Activated CD8-positive, alpha-beta memory T cell treated with anti-CD3 and anti-CD28 coated beads for 1 hour (primary cell): Measurements from ENCODE around the gene RIMBP3B.
"Not testable (repeated sequence)": the region's sequence is repeated elsewhere in the genome, so short reads cannot be mapped to it uniquely, and the experiment has no call there.

Experiments used
- DNase-seq, 2 donors: peaks; one replicate each; pipeline ENCODE4 v3.0.0-alpha.2; 2020; ENCODE audit warnings: low read depth in 1 of 2; ENCODE audit errors: extremely low read depth in 1 of 2

The RIMBP3B gene

DNA sequence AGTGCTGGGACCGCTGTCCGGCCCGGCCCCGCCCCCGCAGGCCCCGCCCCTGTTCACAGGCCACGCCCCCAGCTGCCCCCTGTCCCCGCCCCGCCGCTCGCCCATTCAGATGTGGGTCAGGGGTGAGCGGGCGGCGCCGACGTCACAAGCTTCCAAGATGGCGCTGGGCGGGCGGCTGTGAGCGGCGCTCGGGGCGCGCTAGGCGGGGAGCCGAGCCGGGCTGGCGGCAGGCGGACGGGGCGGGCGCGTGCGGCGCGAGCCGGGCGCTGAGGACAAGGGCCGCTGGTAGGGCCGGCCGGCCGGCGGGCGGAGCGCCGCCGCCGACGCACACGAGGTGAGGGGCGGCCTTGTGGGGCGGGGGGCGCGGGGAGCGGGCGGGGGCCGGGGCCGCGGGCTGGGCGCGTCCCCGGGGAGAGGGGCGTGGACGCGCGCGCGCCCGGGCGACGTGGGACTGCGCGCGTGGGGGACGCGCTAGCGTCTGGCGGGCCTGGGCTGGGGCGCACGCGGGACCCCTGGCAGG lies 33.7 kb downstream of the RIMBP3B start, which contains the start of gene HIC2:
HIC2 (plus strand) TSS at position 145 of the 520 bp plus-strand sequence. CDS start 25,461 bp downstream, outside the sequence.
- not testable (repeated sequence) for DNase-seq

DNA sequence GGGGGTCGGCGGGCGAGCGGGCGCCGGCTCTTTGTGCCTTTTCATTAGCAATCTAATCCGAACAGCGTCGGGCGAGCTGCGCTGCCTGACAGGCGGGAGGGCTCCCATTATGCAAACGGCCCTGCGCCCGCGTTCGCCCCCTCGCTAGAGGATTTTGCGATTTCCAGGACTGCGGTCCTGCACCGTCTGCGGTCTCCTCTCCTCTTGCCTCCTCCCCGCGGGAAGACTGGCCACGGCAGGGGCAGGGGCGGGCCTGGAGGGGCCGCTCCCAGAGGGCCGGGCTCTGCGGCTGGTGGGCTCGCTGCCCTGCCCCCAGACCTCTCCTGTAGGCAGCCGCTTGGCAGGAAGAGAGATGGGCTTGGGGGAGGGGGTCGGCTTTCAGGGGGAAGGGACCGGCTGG lies 34.3 kb downstream of the RIMBP3B start:
- DNase-seq: not testable (repeated sequence)

DNA sequence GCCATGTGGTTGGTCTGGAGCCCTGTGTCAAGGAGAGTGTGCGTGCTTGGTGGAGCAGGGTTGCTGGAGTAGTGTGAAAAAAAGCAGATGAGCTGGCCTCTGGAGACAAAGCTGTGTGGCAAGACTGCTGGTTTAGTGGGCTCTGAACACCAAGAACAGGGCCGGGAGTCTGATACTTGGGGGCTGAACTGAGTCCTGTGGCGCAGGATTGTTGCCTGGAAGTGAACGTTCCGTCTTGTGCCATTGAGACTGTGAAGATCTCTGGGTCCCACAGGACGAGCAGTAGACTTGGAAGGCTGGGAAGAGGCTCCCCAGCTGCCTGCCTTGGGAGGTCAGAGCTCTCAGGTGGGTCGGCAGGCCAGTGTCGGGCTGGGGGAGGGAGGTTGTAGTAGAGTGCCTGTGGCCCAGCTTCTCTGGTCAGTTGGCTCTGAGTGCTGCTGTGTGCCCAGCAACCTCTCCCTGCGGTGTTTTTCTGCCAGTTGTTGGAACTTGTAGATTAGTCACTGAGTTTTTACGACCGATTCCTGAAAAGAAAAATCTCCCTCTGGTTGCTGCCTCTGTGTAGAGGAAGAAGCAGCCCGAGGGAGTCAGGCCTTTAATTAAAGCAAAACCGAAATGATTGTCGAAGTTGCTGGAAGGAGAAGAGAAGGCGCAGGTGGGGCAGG lies 35.6 kb downstream of the RIMBP3B start:
- DNase-seq: not testable (repeated sequence)

DNA sequence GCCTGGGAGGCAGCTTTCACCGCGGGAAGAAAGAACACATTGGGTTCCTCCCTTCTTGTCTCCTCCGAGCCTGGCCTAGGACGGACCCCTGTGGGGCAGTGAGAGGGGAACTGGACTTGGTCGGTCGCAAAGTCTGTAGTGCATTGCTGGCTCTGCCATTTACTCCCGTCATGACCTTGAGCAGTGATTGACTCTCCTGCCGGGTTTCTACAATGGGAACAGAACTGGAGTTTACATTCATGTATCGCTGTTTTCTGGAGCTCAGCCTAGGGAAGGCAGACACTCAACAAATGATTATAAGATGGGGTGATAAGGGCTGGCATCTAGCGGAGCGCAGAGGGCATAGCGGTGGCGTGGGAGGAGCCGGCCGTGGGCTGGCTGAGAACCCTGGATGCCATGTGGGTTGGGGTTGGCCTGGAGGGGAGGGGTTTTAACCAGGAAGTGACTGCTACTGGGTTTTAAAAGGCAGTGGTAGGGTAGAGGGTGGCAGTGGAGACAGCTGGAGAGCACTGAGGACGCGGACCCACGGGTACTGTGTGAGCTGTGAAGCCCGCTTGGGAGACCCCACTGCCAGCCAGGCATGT lies 36.7 kb downstream of the RIMBP3B start:
- DNase-seq: not testable (repeated sequence)

DNA sequence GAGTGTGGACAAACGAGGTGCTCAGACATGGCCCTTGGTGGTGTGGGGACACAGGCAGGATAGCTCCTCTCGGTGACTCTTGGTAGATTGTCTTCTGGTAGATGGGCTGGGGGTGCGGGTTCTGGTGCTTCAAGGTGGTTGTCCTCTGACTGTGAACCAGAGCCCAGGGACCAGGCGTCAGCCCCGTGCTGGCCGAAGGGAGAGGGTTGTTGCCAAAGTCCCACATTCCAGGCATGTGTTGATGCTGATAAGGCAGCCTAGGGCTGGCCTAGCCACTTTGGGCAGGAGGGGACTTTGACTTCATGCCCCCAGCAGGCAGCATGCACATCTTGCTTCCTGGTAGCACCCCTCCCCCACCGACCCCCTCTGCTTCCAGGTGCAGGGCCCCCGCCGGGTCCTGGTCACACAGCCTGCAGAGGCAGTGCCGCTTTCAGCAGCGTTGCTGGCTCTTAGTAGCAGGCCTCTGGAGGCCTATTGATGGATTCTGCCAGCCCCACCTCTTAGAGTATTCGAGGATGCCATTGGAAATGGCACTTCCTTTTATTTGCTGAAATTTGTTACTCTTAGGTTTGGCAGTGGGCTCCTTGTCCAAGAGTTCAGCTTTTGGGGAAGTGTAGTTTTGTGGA lies 40.6 kb downstream of the RIMBP3B start:
- DNase-seq: not testable (repeated sequence)

DNA sequence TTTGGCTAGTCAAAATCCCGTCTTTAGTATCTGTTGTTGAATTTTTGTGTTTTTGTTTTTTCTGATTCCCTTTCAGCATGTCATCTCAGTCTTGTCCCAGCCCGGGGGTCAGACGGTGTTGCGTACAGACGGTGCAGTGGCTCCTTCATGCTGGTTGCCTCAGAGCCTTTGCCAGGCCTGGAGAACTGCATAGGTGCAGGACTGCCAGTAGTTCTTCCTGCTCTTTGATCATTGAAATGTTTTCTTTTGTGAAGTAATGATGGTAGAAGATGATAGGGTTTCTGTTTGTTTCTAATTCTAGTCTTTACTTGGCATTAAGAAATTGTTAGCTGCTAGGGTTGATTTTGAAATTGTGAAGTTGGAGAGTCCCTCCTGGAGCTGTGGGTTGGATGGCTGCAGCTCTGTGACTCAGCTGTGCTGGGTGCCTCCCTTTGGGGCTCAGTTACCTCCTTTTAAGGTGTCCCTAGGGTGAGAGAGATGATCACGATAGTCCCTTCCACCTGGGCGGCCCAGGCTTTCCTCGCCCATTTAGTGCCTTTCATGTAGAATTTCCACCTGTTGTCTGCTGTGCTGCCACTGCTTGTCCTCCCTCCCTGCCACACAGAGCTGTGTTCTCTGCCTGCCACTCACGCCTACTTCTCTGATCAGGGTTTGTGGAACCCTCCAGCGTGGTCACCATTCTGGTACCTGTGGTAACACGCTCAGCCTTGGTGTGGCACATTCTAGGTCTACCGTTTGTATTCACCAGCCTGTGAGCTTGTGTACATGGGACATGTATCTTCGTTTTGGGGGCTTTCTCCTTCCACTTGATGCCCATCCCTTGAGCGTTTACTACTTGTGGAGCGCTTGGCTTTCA lies 51.1 kb downstream of the RIMBP3B start:
- not testable (repeated sequence) for DNase-seq

DNA sequence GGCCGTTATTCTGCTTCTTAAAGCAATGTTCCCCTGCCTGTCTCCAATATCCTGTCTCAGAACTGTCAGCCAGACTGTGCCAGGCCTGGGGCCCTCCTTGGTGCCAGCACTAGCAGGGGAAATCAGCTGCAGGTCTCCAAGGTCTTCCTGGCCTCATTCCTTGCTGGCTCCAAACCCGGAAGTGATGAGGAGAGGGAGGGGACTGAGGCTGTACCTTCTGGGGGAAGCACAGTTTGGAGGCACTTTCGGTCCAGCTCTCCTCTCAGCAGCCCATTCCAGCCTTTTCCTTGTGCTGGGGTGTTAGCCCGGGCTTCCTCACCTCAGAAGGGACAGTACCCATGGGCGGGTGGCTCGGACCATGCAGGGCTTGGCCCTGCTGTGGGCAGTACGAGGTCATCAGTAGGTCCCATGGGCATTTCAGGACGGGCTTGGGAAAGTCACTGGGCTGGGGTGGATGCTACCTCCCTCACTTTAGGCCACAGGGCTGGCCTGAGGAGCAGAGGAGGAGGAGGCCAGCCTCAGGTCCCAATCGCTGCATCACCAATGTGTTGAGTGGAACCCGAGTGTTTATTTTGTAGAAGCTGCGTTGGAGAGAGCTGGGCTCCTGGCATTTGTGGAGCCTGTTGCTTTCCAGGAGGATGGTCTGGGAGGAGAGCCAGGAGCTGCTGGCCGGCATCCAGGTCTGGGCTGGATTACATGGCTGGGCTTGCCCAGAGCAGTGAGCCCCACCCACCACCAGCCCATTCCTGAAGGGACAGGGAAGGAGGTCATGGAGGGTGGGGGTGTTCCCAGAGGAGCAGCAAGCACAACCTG lies 52.7 kb downstream of the RIMBP3B start:
- not testable (repeated sequence) for DNase-seq

DNA sequence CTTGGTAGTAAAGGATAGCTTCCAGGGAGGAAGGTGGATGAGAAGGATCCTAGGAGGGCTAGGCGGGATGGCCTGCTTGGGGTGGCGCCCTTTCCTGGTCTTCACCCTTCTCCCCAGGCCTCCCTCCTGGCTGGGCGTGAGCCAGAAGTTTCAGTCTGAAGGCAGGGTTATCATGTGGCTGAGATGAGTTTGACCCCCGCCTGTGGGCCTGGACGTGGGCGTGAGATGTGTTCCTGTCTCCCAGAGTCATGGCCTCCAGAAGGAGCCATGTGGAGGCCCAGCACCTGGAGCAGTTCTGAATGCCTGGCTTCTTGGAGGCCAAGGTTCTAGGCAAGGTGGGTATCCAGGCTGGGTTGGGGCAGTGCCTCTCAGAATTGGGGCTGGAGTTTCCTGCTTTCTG lies 54.5 kb downstream of the RIMBP3B start:
- not testable (repeated sequence) for DNase-seq
